ENCODE measurements around the gene PPFIA3. TPM values are rescaled to one million over a fixed set of nuclear protein-coding genes. Genes with fewer than 3 reads are reported as not detected.

Gene PPFIA3
- total RNA-seq, 2 experiments from 2014 or later, result 1.8 to 2.2 TPM

GRCh38 chr19:49127674-49128544 is 8.6 kb downstream of the PPFIA3 start:
- ChIA-PET CTCF (interaction anchor here (0.7 to 3.7 kb wide), 11 partner anchors 11 to 134 kb away, joined by 3 to 23 read pairs (median 4); partner anchors contain the start of genes LIN7B and RUVBL2), POLR2A (interaction anchor here (0.6 to 1.1 kb wide), 3 partner anchors 11 to 294 kb away, joined by 3 read pairs; partner anchors contain the start of gene RUVBL2)
- Mint-ChIP-seq H3K9me3 (ENCODE audit: insufficient read depth) (no peaks in the 10 kb centered on the region), H3K27me3 (ENCODE audit: low read depth) (peaks cover 3% of the 10 kb centered on the region), H3K4me1 (ENCODE audit: low read depth) (peaks cover 15% of the 10 kb centered on the region), H3K27ac (peak overlapping the region; percentile 87), H3K36me3 (ENCODE audit: low read depth) (peaks cover 2% of the 10 kb centered on the region), H3K4me3 (peak overlapping the region; percentile 83)
- peak; percentile 95 for DNase-seq
- ATAC-seq, result peak; percentile 97

GRCh38 chr19:49128545-49129237 is 9.3 kb downstream of the PPFIA3 start:
- CTCF ChIA-PET, result interaction anchor here (0.7 to 3.7 kb wide), 12 partner anchors 10 to 613 kb away, joined by 3 to 23 read pairs (median 4); partner anchors contain the start of genes LIN7B and RUVBL2
- H3K4me1 Mint-ChIP-seq (ENCODE audit: low read depth), result peaks cover 20% of the 10 kb centered on the region
- POLR2A ChIA-PET, result interaction anchor here (0.6 to 0.7 kb wide), 2 partner anchors 293 to 439 kb away, joined by 3 read pairs; no protein-coding TSS in a partner anchor
- ATAC-seq (no peak), DNase-seq (no peak)
- H3K27me3 Mint-ChIP-seq (ENCODE audit: low read depth), result peaks cover 8% of the 10 kb centered on the region
- peak overlapping the region; percentile 83 for H3K4me3 Mint-ChIP-seq
- H3K27ac Mint-ChIP-seq, result no peak overlapping the region
- no peaks in the 10 kb centered on the region for H3K9me3 Mint-ChIP-seq (ENCODE audit: insufficient read depth)
- H3K36me3 Mint-ChIP-seq (ENCODE audit: low read depth), result peaks cover 2% of the 10 kb centered on the region

GRCh38 chr19:49129238-49129583 is 9.9 kb downstream of the PPFIA3 start:
- H3K27me3 Mint-ChIP-seq (ENCODE audit: low read depth), result peaks cover 9% of the 10 kb centered on the region
- H3K27ac Mint-ChIP-seq, result no peak overlapping the region
- H3K4me1 Mint-ChIP-seq (ENCODE audit: low read depth), result peaks cover 25% of the 10 kb centered on the region
- no peak overlapping the region for H3K4me3 Mint-ChIP-seq
- H3K9me3 Mint-ChIP-seq (ENCODE audit: insufficient read depth), result no peaks in the 10 kb centered on the region
- CTCF ChIA-PET, result interaction anchor here (0.7 to 3.7 kb wide), 6 partner anchors 15 to 614 kb away, joined by 3 to 23 read pairs (median 9); partner anchors contain the start of gene LIN7B
- H3K36me3 Mint-ChIP-seq (ENCODE audit: low read depth), result peaks cover 2% of the 10 kb centered on the region
- ATAC-seq, result no peak
- POLR2A ChIA-PET, result interaction anchor here (0.7 kb wide), 1 partner anchor 440 kb away, joined by 3 read pairs; no protein-coding TSS in a partner anchor
- DNase-seq, result peak; percentile 20

GRCh38 chr19:49130325-49130724 is 11.0 kb downstream of the PPFIA3 start:
- no peak overlapping the region for H3K27ac Mint-ChIP-seq
- peaks cover 12% of the 10 kb centered on the region for H3K27me3 Mint-ChIP-seq (ENCODE audit: low read depth)
- peaks cover 2% of the 10 kb centered on the region for H3K36me3 Mint-ChIP-seq (ENCODE audit: low read depth)
- POLR2A ChIA-PET, result no interaction called here
- H3K9me3 Mint-ChIP-seq (ENCODE audit: insufficient read depth), result no peaks in the 10 kb centered on the region
- no peak overlapping the region for H3K4me3 Mint-ChIP-seq
- CTCF ChIA-PET, result interaction anchor here (1.2 to 3.7 kb wide), 3 partner anchors 16 to 33 kb away, joined by 5 to 23 read pairs (median 8); partner anchors contain the start of gene LIN7B
- peaks cover 27% of the 10 kb centered on the region for H3K4me1 Mint-ChIP-seq (ENCODE audit: low read depth)
- peak; percentile 20 for DNase-seq
- no peak for ATAC-seq

- H3K27ac Mint-ChIP-seq, result no peak overlapping the region
- DNase-seq (peak; percentile 41), ATAC-seq (peak; percentile 35)
- peak overlapping the region; percentile 61 for H3K4me3 Mint-ChIP-seq
- peaks cover 12% of the 10 kb centered on the region for H3K27me3 Mint-ChIP-seq (ENCODE audit: low read depth)
- H3K4me1 Mint-ChIP-seq (ENCODE audit: low read depth), result peaks cover 24% of the 10 kb centered on the region
- H3K9me3 Mint-ChIP-seq (ENCODE audit: insufficient read depth), result no peaks in the 10 kb centered on the region
- CTCF ChIA-PET, result interaction anchor here (1.0 to 3.7 kb wide), 4 partner anchors 12 to 140 kb away, joined by 3 to 24 read pairs (median 8); partner anchors contain the start of genes LIN7B and RUVBL2
- peaks cover 1% of the 10 kb centered on the region for H3K36me3 Mint-ChIP-seq (ENCODE audit: low read depth)
- POLR2A ChIA-PET, result no interaction called here
Measured at GRCh38 chr19:49132974-49133609, 13.7 kb downstream of the PPFIA3 start.

GRCh38 chr19:49133621-49134454 is 14.5 kb downstream of the PPFIA3 start:
- POLR2A ChIA-PET, result no interaction called here

GRCh38 chr19:49135686-49136085 is 16.3 kb downstream of the PPFIA3 start:
- DNase-seq (no peak), ATAC-seq (no peak)
- Mint-ChIP-seq H3K27me3 (ENCODE audit: low read depth) (peaks cover 12% of the 10 kb centered on the region), H3K27ac (no peak overlapping the region), H3K9me3 (ENCODE audit: insufficient read depth) (no peaks in the 10 kb centered on the region), H3K36me3 (ENCODE audit: low read depth) (no peaks in the 10 kb centered on the region), H3K4me3 (no peak overlapping the region), H3K4me1 (ENCODE audit: low read depth) (peaks cover 18% of the 10 kb centered on the region)
- POLR2A ChIA-PET, result no interaction called here
- CTCF ChIA-PET, result interaction anchor here (0.9 to 3.7 kb wide), 2 partner anchors 10 to 64 kb away, joined by 3 to 24 read pairs; no protein-coding TSS in a partner anchor

More at GRCh38 chr19:49133621-49134454, 14.5 kb downstream of the PPFIA3 start:
- Mint-ChIP-seq H3K36me3 (ENCODE audit: low read depth) (no peaks in the 10 kb centered on the region), H3K9me3 (ENCODE audit: insufficient read depth) (no peaks in the 10 kb centered on the region), H3K27ac (no peak overlapping the region), H3K4me1 (ENCODE audit: low read depth) (peaks cover 18% of the 10 kb centered on the region), H3K27me3 (ENCODE audit: low read depth) (peaks cover 12% of the 10 kb centered on the region), H3K4me3 (peak overlapping the region; percentile 61)
- DNase-seq (peak; percentile 56), ATAC-seq (peak; percentile 70)
- CTCF ChIA-PET, result interaction anchor here (1.0 to 3.7 kb wide), 4 partner anchors 12 to 140 kb away, joined by 3 to 24 read pairs (median 8); partner anchors contain the start of genes LIN7B and RUVBL2

- Mint-ChIP-seq H3K36me3 (ENCODE audit: low read depth) (no peaks in the 10 kb centered on the region), H3K9me3 (ENCODE audit: insufficient read depth) (no peaks in the 10 kb centered on the region), H3K4me3 (no peak overlapping the region), H3K27ac (no peak overlapping the region), H3K4me1 (ENCODE audit: low read depth) (peaks cover 18% of the 10 kb centered on the region), H3K27me3 (ENCODE audit: low read depth) (peaks cover 12% of the 10 kb centered on the region)
- DNase-seq, result no peak
- ChIA-PET CTCF (no interaction called here), POLR2A (no interaction called here)
- ATAC-seq, result no peak
Measured at GRCh38 chr19:49136771-49137171, 17.4 kb downstream of the PPFIA3 start.

GRCh38 chr19:49140951-49141350 is 21.6 kb downstream of the PPFIA3 start:
- Mint-ChIP-seq H3K27me3 (ENCODE audit: low read depth) (peaks cover 7% of the 10 kb centered on the region), H3K36me3 (ENCODE audit: low read depth) (no peaks in the 10 kb centered on the region), H3K9me3 (ENCODE audit: insufficient read depth) (no peaks in the 10 kb centered on the region), H3K27ac (no peak overlapping the region), H3K4me3 (no peak overlapping the region), H3K4me1 (ENCODE audit: low read depth) (peaks cover 18% of the 10 kb centered on the region)
- ATAC-seq, result no peak
- no peak for DNase-seq
- POLR2A ChIA-PET, result no interaction called here
- CTCF ChIA-PET, result interaction anchor here (2.4 kb wide), 1 partner anchor 58 kb away, joined by 8 read pairs; no protein-coding TSS in a partner anchor

GRCh38 chr19:49141352-49141751 is 22.0 kb downstream of the PPFIA3 start:
- no peak for DNase-seq
- Mint-ChIP-seq H3K27me3 (ENCODE audit: low read depth) (peaks cover 8% of the 10 kb centered on the region), H3K4me3 (no peak overlapping the region), H3K4me1 (ENCODE audit: low read depth) (peaks cover 17% of the 10 kb centered on the region), H3K36me3 (ENCODE audit: low read depth) (no peaks in the 10 kb centered on the region), H3K9me3 (ENCODE audit: insufficient read depth) (no peaks in the 10 kb centered on the region), H3K27ac (no peak overlapping the region)
- POLR2A ChIA-PET, result no interaction called here
- CTCF ChIA-PET, result no interaction called here
- no peak for ATAC-seq

Data from activated CD8-positive, alpha-beta T cell treated with anti-CD3 and anti-CD28 coated beads, Interleukin-2, amount 10 ng/mL, durations not matched to agents 7 days and 5 days (primary cell).